Measurements from ENCODE around the gene MYO10. TPM values are rescaled to one million over a fixed set of nuclear protein-coding genes. Genes with fewer than 3 reads are reported as not detected.
"Not testable (repeated sequence)": the region's sequence is repeated elsewhere in the genome, so short reads cannot be mapped to it uniquely, and the experiment has no call there.

Gene MYO10
- total and polyA plus RNA-seq, 4 donors: 27.9 to 77.7 (median 41.8) TPM

DNA sequence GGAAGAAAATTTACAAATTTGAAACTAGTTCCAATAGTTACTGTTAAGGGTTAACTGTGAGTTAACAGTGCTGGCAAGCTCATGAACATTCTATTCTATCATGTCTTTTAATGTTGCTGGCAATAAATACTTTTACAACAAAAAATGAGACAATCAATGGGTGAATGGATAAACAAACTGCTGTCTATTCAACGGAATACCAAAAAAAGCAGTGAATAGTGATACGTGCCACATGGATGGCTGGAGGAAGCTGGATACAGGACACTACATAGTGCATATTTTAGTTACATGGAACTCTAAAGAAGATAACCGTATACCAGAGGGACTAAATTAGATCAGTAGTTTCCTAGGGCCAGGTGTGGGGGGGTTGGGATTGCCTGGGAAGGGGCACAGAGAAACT is 163.5 kb downstream of the MYO10 start:
- WGBS (ENCODE audit: insufficient coverage): no CpG with 5 or more reads among the region's 3 CpGs
- no peaks in the 10 kb centered on the region for H3K4me1 ChIP-seq (ENCODE audit: control insufficient read depth, insufficient read depth, low read length)
- no peak for DNase-seq (ENCODE audit: low read depth in 4 of 6, low spot score in 6 of 6)
- no peaks in the 10 kb centered on the region for H3K36me3 ChIP-seq (ENCODE audit: control insufficient read depth, insufficient read depth, low read length)
- H3K27me3 ChIP-seq (ENCODE audit: control insufficient read depth, insufficient read depth, low read length): no peaks in the 10 kb centered on the region
- no peak overlapping the region for H3K27ac ChIP-seq (ENCODE audit: low read depth, low read length)
- no peaks in the 10 kb centered on the region for H3K9me3 ChIP-seq (ENCODE audit: control insufficient read depth, insufficient read depth, low read length)
- H3K4me3 ChIP-seq (ENCODE audit: low read depth, low read length): no peak overlapping the region

DNA sequence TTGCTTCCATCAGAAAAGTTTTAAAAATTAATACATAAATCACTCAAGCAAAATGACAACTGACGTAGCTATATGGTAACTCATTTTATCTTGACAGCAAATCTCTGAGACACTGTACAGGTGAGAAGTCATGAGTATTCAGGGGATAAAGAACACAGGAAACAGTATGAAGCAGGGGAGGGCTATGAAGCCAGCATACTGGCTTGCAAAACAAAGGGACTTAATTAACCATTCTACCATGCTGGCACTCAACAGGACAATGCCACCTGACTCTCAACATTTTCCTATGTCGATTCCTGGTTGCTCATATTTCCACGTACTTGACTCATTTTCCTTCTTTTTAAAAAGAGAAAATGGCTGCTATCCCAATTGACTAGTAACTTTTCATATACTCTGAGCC is 167.9 kb downstream of the MYO10 start:
- Histone ChIP-seq H3K9me3 (ENCODE audit: control insufficient read depth, insufficient read depth, low read length) (no peaks in the 10 kb centered on the region), H3K4me3 (ENCODE audit: low read depth, low read length) (no peak overlapping the region), H3K4me1 (ENCODE audit: control insufficient read depth, insufficient read depth, low read length) (no peaks in the 10 kb centered on the region), H3K27ac (ENCODE audit: low read depth, low read length) (no peak overlapping the region), H3K36me3 (ENCODE audit: control insufficient read depth, insufficient read depth, low read length) (no peaks in the 10 kb centered on the region), H3K27me3 (ENCODE audit: control insufficient read depth, insufficient read depth, low read length) (no peaks in the 10 kb centered on the region)
- DNase-seq (ENCODE audit: low read depth in 4 of 6, low spot score in 6 of 6): no peak
- WGBS (ENCODE audit: insufficient coverage): 76% methylated on average over 2 of the region's 3 CpGs

DNA sequence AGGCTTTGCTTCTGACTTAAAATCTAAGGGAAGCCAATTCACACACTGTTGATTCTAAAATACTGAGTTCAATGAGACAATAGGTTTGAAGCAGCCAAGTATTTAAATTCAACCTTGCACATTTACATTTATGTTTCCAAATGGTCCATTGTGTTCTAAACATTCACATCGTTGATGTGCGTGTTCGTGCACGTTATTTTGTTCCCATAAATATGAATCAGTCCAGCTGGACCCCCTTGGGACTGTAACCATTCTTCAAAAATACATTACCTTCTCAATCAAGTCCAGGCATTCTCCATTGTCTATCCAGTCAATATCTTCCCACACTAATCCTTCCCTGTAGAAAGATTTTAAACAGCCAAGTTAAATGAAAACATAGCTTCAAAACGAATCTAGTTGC is 172.9 kb downstream of the MYO10 start:
- Histone ChIP-seq H3K9me3 (ENCODE audit: control insufficient read depth, insufficient read depth, low read length) (no peaks in the 10 kb centered on the region), H3K36me3 (ENCODE audit: control insufficient read depth, insufficient read depth, low read length) (no peaks in the 10 kb centered on the region), H3K27ac (ENCODE audit: low read depth, low read length) (no peak overlapping the region), H3K4me1 (ENCODE audit: control insufficient read depth, insufficient read depth, low read length) (no peaks in the 10 kb centered on the region), H3K27me3 (ENCODE audit: control insufficient read depth, insufficient read depth, low read length) (no peaks in the 10 kb centered on the region), H3K4me3 (ENCODE audit: low read depth, low read length) (no peak overlapping the region)
- DNase-seq (ENCODE audit: low read depth in 4 of 6, low spot score in 6 of 6): no peak
- 50% methylated on average over 5 of the region's 5 CpGs for WGBS (ENCODE audit: insufficient coverage)

DNA sequence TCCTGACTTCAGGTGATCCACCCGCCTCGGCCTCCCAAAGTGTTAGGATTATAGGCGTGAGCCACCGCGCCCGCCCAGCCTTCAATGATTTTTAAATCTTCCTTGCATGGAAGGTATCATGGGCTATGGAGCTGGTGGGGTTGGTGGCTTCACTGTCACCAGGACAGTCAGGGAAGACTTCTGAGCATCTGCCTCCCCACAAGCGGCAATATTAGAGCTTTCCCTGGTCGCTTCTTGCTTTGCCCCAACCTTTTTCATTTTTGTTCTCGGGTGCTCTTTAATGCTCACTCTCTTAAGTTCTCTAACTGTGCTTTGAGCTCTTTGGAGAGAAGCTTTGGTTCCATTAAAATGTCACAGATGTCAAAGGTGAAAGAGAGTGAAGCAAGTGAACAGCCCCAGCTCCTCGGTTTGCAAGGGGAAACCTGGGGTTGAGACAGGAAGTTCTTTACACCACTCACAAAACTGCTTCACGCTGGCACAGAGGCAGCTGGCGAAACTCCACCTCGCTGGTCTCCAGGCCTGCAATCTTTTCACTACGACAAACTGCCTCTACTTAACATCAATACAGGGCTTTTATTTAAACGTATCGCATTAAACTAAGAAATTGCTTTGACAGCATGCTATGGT is 176.8 kb downstream of the MYO10 start:
- H3K27me3 ChIP-seq (ENCODE audit: control insufficient read depth, insufficient read depth, low read length): no peaks in the 10 kb centered on the region
- no peaks in the 10 kb centered on the region for H3K36me3 ChIP-seq (ENCODE audit: control insufficient read depth, insufficient read depth, low read length)
- H3K9me3 ChIP-seq (ENCODE audit: control insufficient read depth, insufficient read depth, low read length): no peaks in the 10 kb centered on the region
- no peak overlapping the region for H3K4me3 ChIP-seq (ENCODE audit: low read depth, low read length)
- H3K27ac ChIP-seq (ENCODE audit: low read depth, low read length): no peak overlapping the region
- DNase-seq (ENCODE audit: low read depth in 4 of 6, low spot score in 6 of 6): peak in 3 of 6 donors; percentile 28 to 79 (median 67)
- H3K4me1 ChIP-seq (ENCODE audit: control insufficient read depth, insufficient read depth, low read length): no peaks in the 10 kb centered on the region
- 74% methylated on average over 9 of the region's 16 CpGs for WGBS (ENCODE audit: insufficient coverage)

DNA sequence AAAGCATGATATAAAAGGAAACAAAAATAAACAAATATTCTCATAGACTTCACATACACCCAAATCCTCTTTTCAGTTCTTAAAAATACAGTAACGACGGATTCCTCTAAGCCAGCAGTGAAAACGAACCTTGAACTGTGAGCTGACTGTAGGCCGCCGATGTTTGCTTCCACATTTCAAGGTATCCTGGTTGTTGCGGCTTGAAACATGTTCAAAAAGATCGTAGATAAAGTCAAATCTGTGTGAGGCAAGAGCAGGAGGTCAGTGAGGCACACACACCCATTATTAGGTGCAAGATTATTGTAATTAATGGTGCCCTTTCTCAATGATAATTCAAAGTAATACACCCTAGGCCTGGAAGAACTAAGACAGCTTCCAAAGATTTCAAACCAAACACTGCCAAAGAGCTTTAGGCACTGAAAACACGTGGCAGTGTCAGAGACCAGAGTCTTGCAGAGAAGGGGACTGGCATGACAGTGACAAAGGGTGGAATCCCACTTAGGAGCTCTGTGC is 178.0 kb downstream of the MYO10 start:
- no peak for DNase-seq (ENCODE audit: low read depth in 4 of 6, low spot score in 6 of 6)
- Histone ChIP-seq H3K4me1 (ENCODE audit: control insufficient read depth, insufficient read depth, low read length) (no peaks in the 10 kb centered on the region), H3K27ac (ENCODE audit: low read depth, low read length) (no peak overlapping the region), H3K36me3 (ENCODE audit: control insufficient read depth, insufficient read depth, low read length) (no peaks in the 10 kb centered on the region), H3K4me3 (ENCODE audit: low read depth, low read length) (no peak overlapping the region), H3K9me3 (ENCODE audit: control insufficient read depth, insufficient read depth, low read length) (no peaks in the 10 kb centered on the region), H3K27me3 (ENCODE audit: control insufficient read depth, insufficient read depth, low read length) (no peaks in the 10 kb centered on the region)
- WGBS (ENCODE audit: insufficient coverage): 79% methylated on average over 2 of the region's 8 CpGs

DNA sequence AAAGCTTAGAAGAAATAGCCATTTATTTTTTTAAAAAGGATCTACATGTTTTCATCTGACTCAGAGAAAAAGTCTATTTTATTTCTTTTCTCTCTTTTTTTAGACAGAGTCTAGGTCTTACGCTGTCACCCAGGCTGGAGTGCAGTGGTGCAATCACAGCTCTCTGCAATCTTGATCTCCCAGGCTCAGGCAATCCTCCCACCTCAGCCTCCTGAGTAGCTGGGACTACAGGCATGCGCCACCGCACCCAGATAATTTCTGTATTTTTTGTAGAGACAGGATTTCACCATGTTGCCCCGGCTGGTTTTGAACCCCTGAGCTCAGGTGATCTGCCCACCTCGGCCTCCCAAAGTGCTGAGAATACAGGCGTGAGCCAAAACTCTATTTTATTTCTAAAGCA is 178.5 kb downstream of the MYO10 start:
- not testable (repeated sequence) for H3K4me1 ChIP-seq (ENCODE audit: control insufficient read depth, insufficient read depth, low read length); H3K27me3 ChIP-seq (ENCODE audit: control insufficient read depth, insufficient read depth, low read length); H3K9me3 ChIP-seq (ENCODE audit: control insufficient read depth, insufficient read depth, low read length); H3K36me3 ChIP-seq (ENCODE audit: control insufficient read depth, insufficient read depth, low read length); H3K4me3 ChIP-seq (ENCODE audit: low read depth, low read length); H3K27ac ChIP-seq (ENCODE audit: low read depth, low read length); DNase-seq (ENCODE audit: low read depth in 4 of 6, low spot score in 6 of 6)
- 100% methylated on average over 3 of the region's 6 CpGs for WGBS (ENCODE audit: insufficient coverage)

DNA sequence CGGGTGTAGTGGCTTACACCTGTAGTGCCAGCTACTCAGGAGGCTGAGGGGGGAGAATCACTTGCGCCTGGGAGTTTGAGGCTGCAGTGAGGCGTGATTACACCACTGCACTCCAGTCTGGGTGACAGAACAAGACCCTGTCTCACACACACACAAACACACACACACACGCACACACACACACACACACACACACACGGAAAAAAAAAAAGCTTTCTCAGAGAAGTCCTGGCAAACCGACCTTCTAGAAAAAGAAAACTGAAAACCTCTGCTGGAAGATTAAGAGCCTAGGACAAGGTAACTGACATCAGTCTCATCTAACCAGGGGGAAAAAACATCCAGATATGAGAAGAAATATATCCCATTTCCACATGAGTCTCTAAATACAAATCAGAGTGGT is 178.9 kb downstream of the MYO10 start:
- no peak overlapping the region for H3K4me3 ChIP-seq (ENCODE audit: low read depth, low read length)
- WGBS (ENCODE audit: insufficient coverage): no CpG with 5 or more reads among the region's 6 CpGs
- no peaks in the 10 kb centered on the region for H3K36me3 ChIP-seq (ENCODE audit: control insufficient read depth, insufficient read depth, low read length)
- no peaks in the 10 kb centered on the region for H3K27me3 ChIP-seq (ENCODE audit: control insufficient read depth, insufficient read depth, low read length)
- peaks cover 4% of the 10 kb centered on the region for H3K4me1 ChIP-seq (ENCODE audit: control insufficient read depth, insufficient read depth, low read length)
- no peaks in the 10 kb centered on the region for H3K9me3 ChIP-seq (ENCODE audit: control insufficient read depth, insufficient read depth, low read length)
- no peak for DNase-seq (ENCODE audit: low read depth in 4 of 6, low spot score in 6 of 6)
- no peak overlapping the region for H3K27ac ChIP-seq (ENCODE audit: low read depth, low read length)

DNA sequence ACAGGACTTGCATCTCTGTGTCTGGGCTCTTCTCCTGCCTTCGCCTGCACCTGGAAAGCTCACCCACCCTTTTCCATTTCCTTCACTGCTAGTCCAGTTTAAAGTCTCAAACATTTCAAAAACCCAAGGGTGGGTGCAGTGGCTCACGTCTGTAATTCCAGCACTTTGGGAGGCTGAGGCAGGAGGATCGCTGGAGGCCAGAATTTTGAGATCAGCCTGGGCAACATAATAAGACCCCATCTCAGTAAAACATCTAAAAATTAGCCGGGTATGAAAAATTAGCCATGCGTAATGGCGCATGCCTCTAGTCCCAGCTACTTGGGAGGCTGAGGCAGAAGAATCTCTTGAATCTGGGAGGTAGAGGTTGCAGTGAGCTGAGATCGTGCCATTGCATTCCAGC is 179.4 kb downstream of the MYO10 start:
- 97% methylated on average over 6 of the region's 7 CpGs for WGBS (ENCODE audit: insufficient coverage)
- no peak for DNase-seq (ENCODE audit: low read depth in 4 of 6, low spot score in 6 of 6)
- Histone ChIP-seq H3K9me3 (ENCODE audit: control insufficient read depth, insufficient read depth, low read length) (no peaks in the 10 kb centered on the region), H3K4me3 (ENCODE audit: low read depth, low read length) (no peak overlapping the region), H3K27ac (ENCODE audit: low read depth, low read length) (no peak overlapping the region), H3K27me3 (ENCODE audit: control insufficient read depth, insufficient read depth, low read length) (no peaks in the 10 kb centered on the region), H3K4me1 (ENCODE audit: control insufficient read depth, insufficient read depth, low read length) (peaks cover 5% of the 10 kb centered on the region), H3K36me3 (ENCODE audit: control insufficient read depth, insufficient read depth, low read length) (no peaks in the 10 kb centered on the region)

DNA sequence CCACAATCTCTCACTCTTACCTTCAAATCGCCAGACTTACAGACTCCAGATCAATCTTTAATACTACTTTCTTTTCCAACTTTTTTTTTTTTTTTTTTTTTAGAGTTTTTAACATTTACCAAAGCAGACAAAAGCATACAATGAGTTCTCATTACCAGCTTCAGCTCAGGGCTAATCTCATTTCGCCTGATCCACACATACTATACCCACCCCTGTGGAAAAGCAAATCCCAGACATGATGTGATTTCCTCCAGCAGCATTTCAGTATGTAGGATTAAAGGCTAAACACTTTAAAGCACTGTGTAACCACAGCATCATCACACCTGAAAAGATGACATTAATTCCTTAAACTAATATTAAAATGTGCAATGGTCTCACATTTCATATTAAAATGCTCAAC is 180.4 kb downstream of the MYO10 start:
- peaks cover 9% of the 10 kb centered on the region for H3K4me1 ChIP-seq (ENCODE audit: control insufficient read depth, insufficient read depth, low read length)
- 91% methylated on average over 1 of the region's 2 CpGs for WGBS (ENCODE audit: insufficient coverage)
- no peaks in the 10 kb centered on the region for H3K9me3 ChIP-seq (ENCODE audit: control insufficient read depth, insufficient read depth, low read length)
- DNase-seq (ENCODE audit: low read depth in 4 of 6, low spot score in 6 of 6): no peak
- H3K27me3 ChIP-seq (ENCODE audit: control insufficient read depth, insufficient read depth, low read length): no peaks in the 10 kb centered on the region
- no peak overlapping the region for H3K27ac ChIP-seq (ENCODE audit: low read depth, low read length)
- no peak overlapping the region for H3K4me3 ChIP-seq (ENCODE audit: low read depth, low read length)
- no peaks in the 10 kb centered on the region for H3K36me3 ChIP-seq (ENCODE audit: control insufficient read depth, insufficient read depth, low read length)

DNA sequence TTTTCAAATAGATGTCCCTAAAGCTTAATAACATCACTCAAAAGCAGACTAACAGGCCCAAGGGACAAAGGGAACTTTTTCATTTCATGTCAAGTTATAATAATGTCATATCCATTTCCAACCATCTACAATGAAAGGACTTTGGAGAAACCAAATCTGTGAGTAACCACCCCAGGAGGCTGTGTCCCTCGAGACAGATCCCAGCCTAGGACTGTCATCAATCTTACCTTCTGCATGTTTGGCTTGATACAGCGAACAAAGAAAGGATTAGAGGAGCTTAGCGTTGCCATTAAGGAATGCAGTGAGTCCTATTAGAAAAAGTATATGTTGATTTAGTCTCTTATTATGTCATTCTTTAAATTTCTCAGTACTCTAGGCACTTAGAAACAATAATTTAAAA is 181.5 kb downstream of the MYO10 start:
- H3K27me3 ChIP-seq (ENCODE audit: control insufficient read depth, insufficient read depth, low read length): no peaks in the 10 kb centered on the region
- no peaks in the 10 kb centered on the region for H3K36me3 ChIP-seq (ENCODE audit: control insufficient read depth, insufficient read depth, low read length)
- DNase-seq (ENCODE audit: low read depth in 4 of 6, low spot score in 6 of 6): no peak
- H3K4me3 ChIP-seq (ENCODE audit: low read depth, low read length): no peak overlapping the region
- no peaks in the 10 kb centered on the region for H3K9me3 ChIP-seq (ENCODE audit: control insufficient read depth, insufficient read depth, low read length)
- no peak overlapping the region for H3K27ac ChIP-seq (ENCODE audit: low read depth, low read length)
- H3K4me1 ChIP-seq (ENCODE audit: control insufficient read depth, insufficient read depth, low read length): peaks cover 9% of the 10 kb centered on the region
- no CpG with 5 or more reads among the region's 3 CpGs for WGBS (ENCODE audit: insufficient coverage)

All from spinal cord (tissue), 10 donors.